ENCODE results near the gene FYN. TPM values are rescaled to one million over a fixed set of nuclear protein-coding genes. Genes with fewer than 3 reads are reported as not detected.

The FYN gene
- total RNA-seq, 2 donors from 2014 or later: 273 to 443 TPM

GRCh38 chr6:111871207-111871606, 2.0 kb downstream of the FYN start:
- H3K4me3 Mint-ChIP-seq: peak overlapping the region; percentile 98
- H3K9me3 Mint-ChIP-seq: no peaks in the 10 kb centered on the region
- peaks cover 12% of the 10 kb centered on the region for H3K36me3 Mint-ChIP-seq
- ATAC-seq (peak; percentile 13 to 29), DNase-seq (ENCODE audit: low spot score) (peak; percentile 66)
- H3K27ac Mint-ChIP-seq: peak overlapping the region; percentile 83
- peaks cover 49 to 61% of the 10 kb centered on the region in 2 donors for H3K4me1 Mint-ChIP-seq (ENCODE audit: low read depth in 2 of 2)
- H3K27me3 Mint-ChIP-seq: no peaks in the 10 kb centered on the region

- peaks cover 12% of the 10 kb centered on the region for H3K36me3 Mint-ChIP-seq
- no peaks in the 10 kb centered on the region for H3K27me3 Mint-ChIP-seq
- H3K4me3 Mint-ChIP-seq: peak overlapping the region; percentile 98
- H3K4me1 Mint-ChIP-seq (ENCODE audit: low read depth in 2 of 2): peaks cover 54 to 67% of the 10 kb centered on the region in 2 donors
- ATAC-seq: no peak
- no peaks in the 10 kb centered on the region for H3K9me3 Mint-ChIP-seq
- H3K27ac Mint-ChIP-seq: peak overlapping the region; percentile 83
- no peak for DNase-seq (ENCODE audit: low spot score)
Measured at GRCh38 chr6:111870742-111871064, 2.5 kb downstream of the FYN start.

DNA sequence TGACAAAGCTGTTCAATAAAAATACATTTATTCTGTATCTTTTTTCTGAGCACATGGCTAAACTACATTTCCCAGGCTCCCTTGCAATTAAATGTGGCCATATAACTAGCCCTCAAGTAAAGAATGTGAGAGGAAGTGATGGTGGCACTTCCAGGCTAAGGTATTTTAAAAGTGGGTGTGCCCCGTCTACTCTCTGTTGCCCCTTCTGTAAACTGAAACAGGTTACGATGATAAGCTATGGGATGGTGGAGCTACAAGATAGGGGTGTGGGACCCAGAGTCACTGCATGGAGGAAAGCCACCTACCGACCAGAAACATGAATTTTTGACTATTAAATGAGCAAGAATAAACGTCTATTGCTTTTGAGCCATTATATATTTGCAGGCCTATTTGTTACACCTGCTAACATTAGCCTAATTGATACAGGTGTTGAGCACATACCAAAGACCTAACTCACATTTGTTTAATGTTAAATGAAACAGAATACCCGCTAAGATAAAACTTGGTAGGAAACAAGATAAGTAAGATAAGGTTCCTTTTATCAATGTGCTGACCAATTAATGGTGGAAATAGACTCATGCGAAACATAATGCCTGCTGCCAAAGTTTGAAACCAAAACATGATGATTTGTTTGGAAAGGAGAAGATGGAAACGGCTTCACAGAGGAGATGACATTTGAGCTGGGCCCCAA, 3.1 kb downstream of the FYN start:
- Mint-ChIP-seq H3K27ac (peak overlapping the region; percentile 83), H3K4me3 (peak overlapping the region; percentile 98), H3K27me3 (no peaks in the 10 kb centered on the region), H3K4me1 (ENCODE audit: low read depth in 2 of 2) (peaks cover 56 to 72% of the 10 kb centered on the region in 2 donors), H3K36me3 (peaks cover 12% of the 10 kb centered on the region), H3K9me3 (no peaks in the 10 kb centered on the region)
- DNase-seq (ENCODE audit: low spot score): no peak
- ATAC-seq: no peak

DNA sequence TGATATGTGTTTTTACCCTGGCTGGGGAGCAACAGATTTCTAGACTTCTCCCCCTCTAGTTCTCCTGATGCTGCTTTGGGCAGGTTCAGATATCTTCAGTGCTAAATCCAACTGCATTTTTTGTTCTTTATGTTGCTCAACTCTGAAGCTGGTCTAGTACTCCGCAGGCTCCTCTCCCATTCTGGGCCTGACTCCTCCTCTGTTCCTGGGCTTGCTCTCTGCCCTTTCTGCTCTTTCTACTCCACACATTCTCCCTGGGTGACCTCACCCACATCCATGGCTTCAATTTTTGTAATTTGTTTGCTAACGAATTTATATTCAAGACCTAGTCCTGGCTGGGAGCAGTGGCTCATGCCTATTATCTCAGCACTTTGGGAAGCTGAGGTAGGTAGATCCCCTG, 6.4 kb downstream of the FYN start:
- no peak for ATAC-seq
- peaks cover 76 to 90% of the 10 kb centered on the region in 2 donors for H3K4me1 Mint-ChIP-seq (ENCODE audit: low read depth in 2 of 2)
- H3K9me3 Mint-ChIP-seq: no peaks in the 10 kb centered on the region
- H3K27ac Mint-ChIP-seq: peak overlapping the region; percentile 68 to 83
- H3K4me3 Mint-ChIP-seq: peak overlapping the region; percentile 26
- no peak for DNase-seq (ENCODE audit: low spot score)
- peaks cover 9% of the 10 kb centered on the region for H3K36me3 Mint-ChIP-seq
- H3K27me3 Mint-ChIP-seq: no peaks in the 10 kb centered on the region

DNA sequence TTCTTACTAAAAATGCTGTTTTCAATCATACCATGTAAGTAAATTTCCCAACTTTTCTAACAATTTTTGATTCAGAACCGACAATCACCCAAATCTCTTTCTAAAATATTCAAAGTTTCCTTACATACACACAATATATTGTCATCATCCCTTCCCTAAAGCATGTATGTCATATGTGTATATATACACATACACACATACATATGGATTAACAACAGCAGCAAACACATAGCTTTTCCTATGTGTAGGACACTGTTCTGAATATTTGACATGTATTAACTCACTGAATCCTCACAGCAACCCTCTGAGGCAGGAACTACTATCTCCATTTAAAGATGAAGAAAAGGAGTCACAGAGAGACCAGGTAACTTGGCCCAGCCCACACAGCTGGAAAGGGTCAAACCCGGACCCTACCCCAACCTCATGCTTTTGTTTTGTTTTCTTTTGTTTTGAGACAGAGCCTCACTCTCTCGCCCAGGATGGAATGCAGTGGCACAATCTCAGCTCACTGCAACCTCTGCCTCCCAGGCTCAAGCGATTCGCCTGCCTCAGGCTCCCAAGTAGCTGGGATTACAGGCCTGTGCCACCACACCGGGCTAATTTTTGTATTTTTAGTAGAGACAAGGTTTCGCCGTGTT, 7.2 kb downstream of the FYN start:
- Mint-ChIP-seq H3K36me3 (peaks cover 6% of the 10 kb centered on the region), H3K27me3 (no peaks in the 10 kb centered on the region), H3K9me3 (no peaks in the 10 kb centered on the region), H3K4me3 (peak overlapping the region; percentile 11), H3K4me1 (ENCODE audit: low read depth in 2 of 2) (peaks cover 80 to 94% of the 10 kb centered on the region in 2 donors), H3K27ac (peak overlapping the region; percentile 68 to 83)
- no peak for ATAC-seq
- DNase-seq (ENCODE audit: low spot score): no peak

GRCh38 chr6:111865049-111865585, 8.1 kb downstream of the FYN start:
- Mint-ChIP-seq H3K9me3 (no peaks in the 10 kb centered on the region), H3K4me1 (ENCODE audit: low read depth in 2 of 2) (peaks cover 83 to 95% of the 10 kb centered on the region in 2 donors), H3K4me3 (peak overlapping the region; percentile 11), H3K27me3 (no peaks in the 10 kb centered on the region), H3K36me3 (peaks cover 6% of the 10 kb centered on the region), H3K27ac (peak overlapping the region in 1 of 2 donors; percentile 83)
- DNase-seq (ENCODE audit: low spot score) (no peak), ATAC-seq (no peak)

DNA sequence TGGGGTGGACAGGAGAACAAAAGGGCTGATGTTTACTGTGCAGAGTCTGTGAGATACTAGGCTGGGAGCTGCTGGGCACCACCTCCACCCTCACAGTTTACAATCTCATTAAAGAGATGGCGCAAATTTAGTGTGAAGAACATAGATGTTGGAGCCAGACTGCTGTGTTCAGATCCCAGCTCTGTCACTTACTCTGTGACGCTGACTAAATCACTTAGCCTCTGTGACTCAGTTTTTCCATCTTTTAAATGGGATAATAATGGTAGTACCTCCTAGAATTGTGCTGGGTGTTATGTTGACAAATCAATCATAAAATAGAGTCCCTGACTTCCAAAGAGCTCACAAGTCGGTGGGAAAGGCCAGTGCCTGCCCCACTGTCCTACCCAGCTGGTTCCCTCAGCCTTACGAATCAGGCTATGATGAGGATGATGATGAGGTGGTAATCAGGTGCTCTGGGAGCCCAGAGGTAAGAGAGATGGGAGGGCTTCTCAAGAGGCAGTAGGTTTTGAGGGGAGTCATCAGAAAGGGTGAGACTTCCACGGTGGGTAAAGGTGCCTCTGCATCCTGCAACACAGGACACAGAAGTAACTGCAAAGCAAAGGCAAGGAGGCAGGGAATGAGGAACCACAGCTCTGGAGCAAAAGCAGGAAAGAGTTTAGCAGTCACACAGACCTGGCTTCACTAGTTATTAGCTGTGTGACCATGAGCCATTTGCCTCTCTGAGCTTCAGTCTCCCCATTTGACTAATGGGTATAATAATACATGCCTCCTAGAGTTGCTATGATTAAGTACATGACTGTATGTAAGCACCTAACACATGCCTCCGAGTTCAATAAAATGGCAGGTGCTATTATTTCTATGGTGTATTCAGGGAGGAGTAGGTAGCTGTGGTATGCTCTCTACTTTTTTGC, 8.9 kb downstream of the FYN start:
- Mint-ChIP-seq H3K36me3 (peaks cover 6% of the 10 kb centered on the region), H3K4me1 (ENCODE audit: low read depth in 2 of 2) (peaks cover 84 to 95% of the 10 kb centered on the region in 2 donors), H3K4me3 (peak overlapping the region; percentile 43), H3K27ac (peak overlapping the region; percentile 59 to 83), H3K9me3 (no peaks in the 10 kb centered on the region), H3K27me3 (no peaks in the 10 kb centered on the region)
- no peak for DNase-seq (ENCODE audit: low spot score)
- no peak for ATAC-seq

DNA sequence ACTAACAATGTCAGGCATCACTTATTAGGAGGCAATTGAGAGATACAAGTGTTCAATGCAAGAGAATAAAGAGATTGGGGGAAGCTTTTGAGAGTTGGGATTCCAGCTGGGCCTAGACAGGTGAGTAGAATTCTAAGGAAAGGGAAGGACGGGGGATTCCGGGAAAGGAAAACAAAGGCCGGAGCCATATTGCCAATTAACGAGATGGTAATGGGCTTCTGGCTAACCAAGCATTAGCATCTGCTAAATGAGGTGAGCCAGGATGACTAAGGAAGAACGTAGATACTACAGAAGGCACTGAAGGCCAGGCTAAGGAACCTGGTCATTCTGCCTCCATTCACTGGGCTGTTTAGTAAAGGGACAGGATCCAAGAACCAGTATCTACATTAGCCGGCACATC, 10.5 kb downstream of the FYN start:
- DNase-seq (ENCODE audit: low spot score) (no peak), ATAC-seq (no peak)
- Mint-ChIP-seq H3K4me3 (no peak overlapping the region), H3K27me3 (no peaks in the 10 kb centered on the region), H3K27ac (peak overlapping the region; percentile 6 to 33), H3K36me3 (peaks cover 5% of the 10 kb centered on the region), H3K4me1 (ENCODE audit: low read depth in 2 of 2) (peaks cover 86 to 98% of the 10 kb centered on the region in 2 donors), H3K9me3 (no peaks in the 10 kb centered on the region)

DNA sequence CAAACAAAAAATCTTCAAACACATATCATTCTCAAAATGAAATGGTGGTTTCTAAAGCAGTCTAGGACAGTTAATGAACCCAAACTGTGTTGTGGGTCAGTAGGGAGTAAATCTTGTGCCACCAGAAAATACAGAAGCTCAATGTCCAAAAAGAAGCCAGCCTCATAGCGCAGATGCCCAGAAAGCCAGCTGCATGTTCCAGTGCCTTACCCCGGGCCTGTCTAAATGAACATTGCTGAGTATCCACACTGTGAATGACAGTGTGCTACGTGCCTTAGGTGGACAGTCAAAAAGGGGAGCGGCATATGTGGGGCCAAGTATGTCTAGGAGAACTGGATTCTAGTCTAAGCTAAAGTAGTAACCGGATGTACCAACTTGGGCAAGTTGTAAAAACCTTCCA, 10.9 kb downstream of the FYN start:
- Mint-ChIP-seq H3K36me3 (peaks cover under 1% of the 10 kb centered on the region), H3K27me3 (no peaks in the 10 kb centered on the region), H3K9me3 (no peaks in the 10 kb centered on the region), H3K4me3 (no peak overlapping the region), H3K27ac (peak overlapping the region; percentile 6 to 33), H3K4me1 (ENCODE audit: low read depth in 2 of 2) (peaks cover 83 to 98% of the 10 kb centered on the region in 2 donors)
- DNase-seq (ENCODE audit: low spot score): no peak
- no peak for ATAC-seq

GRCh38 chr6:111861431-111861885, 11.8 kb downstream of the FYN start:
- Mint-ChIP-seq H3K4me3 (peak overlapping the region; percentile 36), H3K9me3 (no peaks in the 10 kb centered on the region), H3K27ac (peak overlapping the region; percentile 6 to 33), H3K4me1 (ENCODE audit: low read depth in 2 of 2) (peaks cover 85 to 97% of the 10 kb centered on the region in 2 donors), H3K27me3 (no peaks in the 10 kb centered on the region), H3K36me3 (no peaks in the 10 kb centered on the region)
- ATAC-seq: peak in 1 of 2 donors; percentile 64
- DNase-seq (ENCODE audit: low spot score): no peak

DNA sequence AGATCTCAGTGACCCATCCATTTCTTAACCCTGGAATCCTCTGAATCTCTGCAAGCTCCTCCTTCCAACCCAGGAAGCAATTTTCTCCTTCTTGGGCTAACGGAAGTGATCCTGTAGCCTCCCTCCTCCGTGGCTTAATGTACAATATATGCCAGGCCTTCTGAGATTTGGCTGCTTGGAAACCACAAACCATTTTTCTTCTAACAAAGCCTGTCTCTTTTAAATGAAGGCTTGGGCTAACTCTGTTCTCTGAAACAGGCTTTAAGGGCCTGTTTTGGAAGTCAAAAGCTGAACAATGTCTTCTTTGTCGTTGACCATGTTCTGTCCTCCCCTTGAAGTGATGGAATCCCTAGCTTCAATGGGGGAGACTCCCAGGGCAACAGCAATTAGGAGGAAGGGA, 14.9 kb downstream of the FYN start:
- Mint-ChIP-seq H3K27me3 (no peaks in the 10 kb centered on the region), H3K4me1 (ENCODE audit: low read depth in 2 of 2) (peaks cover 71 to 84% of the 10 kb centered on the region in 2 donors), H3K36me3 (no peaks in the 10 kb centered on the region), H3K4me3 (no peak overlapping the region), H3K27ac (peak overlapping the region; percentile 6 to 11), H3K9me3 (no peaks in the 10 kb centered on the region)
- ATAC-seq (no peak), DNase-seq (ENCODE audit: low spot score) (no peak)

DNA sequence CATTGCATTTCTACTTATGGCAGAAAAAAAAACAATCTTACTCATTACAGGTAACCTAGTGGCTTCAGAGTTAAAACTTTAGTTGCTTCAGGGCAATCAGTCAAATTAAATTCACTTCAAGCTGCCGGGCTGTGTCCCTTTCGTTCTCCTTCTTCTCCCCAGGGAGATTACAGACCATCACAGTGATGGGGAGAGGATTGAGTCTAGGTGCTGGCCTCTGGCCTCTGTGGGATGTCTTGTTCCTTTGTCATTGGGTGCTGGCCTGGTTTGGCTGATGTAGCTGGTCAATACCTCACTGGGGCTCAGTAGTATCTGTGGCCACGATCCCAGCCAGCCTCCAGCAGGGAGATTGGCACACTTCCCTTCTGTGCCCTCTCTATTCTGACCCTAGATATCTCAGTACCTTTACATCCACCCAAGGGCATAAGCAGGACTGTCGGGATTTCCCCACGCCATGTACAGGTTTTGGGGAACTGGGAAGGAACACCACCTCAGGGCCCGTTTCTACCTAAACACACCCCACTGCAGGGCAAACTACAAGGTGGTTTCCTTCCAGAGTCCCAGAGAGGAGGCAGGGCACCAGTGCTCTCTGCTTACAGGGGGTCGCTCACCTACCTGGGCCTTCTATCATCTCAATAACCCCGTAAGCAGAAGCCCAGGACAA, 15.4 kb downstream of the FYN start:
- Mint-ChIP-seq H3K27me3 (no peaks in the 10 kb centered on the region), H3K36me3 (no peaks in the 10 kb centered on the region), H3K27ac (peak overlapping the region; percentile 6 to 11), H3K4me1 (ENCODE audit: low read depth in 2 of 2) (peaks cover 73 to 85% of the 10 kb centered on the region in 2 donors), H3K9me3 (no peaks in the 10 kb centered on the region), H3K4me3 (no peak overlapping the region)
- ATAC-seq (peak; percentile 24 to 28), DNase-seq (ENCODE audit: low spot score) (no peak)

GRCh38 chr6:111855753-111856152, 17.5 kb downstream of the FYN start:
- Mint-ChIP-seq H3K4me1 (ENCODE audit: low read depth in 2 of 2) (peaks cover 72 to 85% of the 10 kb centered on the region in 2 donors), H3K4me3 (no peak overlapping the region), H3K9me3 (no peaks in the 10 kb centered on the region), H3K27ac (peak overlapping the region in 1 of 2 donors; percentile 64), H3K36me3 (peaks cover 5% of the 10 kb centered on the region), H3K27me3 (no peaks in the 10 kb centered on the region)
- ATAC-seq (no peak), DNase-seq (ENCODE audit: low spot score) (no peak)
